K562 (cell line): ENCODE results near the gene IPO13. TPM values are rescaled to one million over a fixed set of nuclear protein-coding genes. Genes with fewer than 3 reads are reported as not detected.

Experiments
- CBX2 ChIP-seq: fragments of 200-600 bp; sonication (generic); IDR thresholded peaks from one replicate; pipeline ENCODE4 v1.6.1; 2012; ENCODE audit warnings: mild to moderate bottlenecking, low read length, inconsistent platforms; ENCODE audit not compliant: insufficient read depth, poor library complexity, severe bottlenecking
- CREM ChIP-seq: IDR thresholded peaks from 2 replicates; pipeline ENCODE4 v1.6.1; 2014; ENCODE audit warnings: antibody characterized with exemption, low read depth
- FOXK1 ChIP-seq: sonication (generic); formaldehyde crosslinking; IDR thresholded peaks from 2 replicates; pipeline ENCODE4 v1.8.0; 2022; ENCODE audit warnings: missing genetic modification reagents, mild to moderate bottlenecking, borderline replicate concordance
- HDGF ChIP-seq: fragments of 450-650 bp; IDR thresholded peaks from 2 replicates; pipeline ENCODE4 v1.6.1; 2016
- L3MBTL2 ChIP-seq: fragments of 450-650 bp; IDR thresholded peaks from 2 replicates; pipeline ENCODE4 v1.6.1; 2016; ENCODE audit warnings: mild to moderate bottlenecking, moderate library complexity
- NCOA2 ChIP-seq, 2 experiments: fragments of 450-650 bp; IDR thresholded peaks; 2 replicates each; pipeline ENCODE4 v1.6.1; 2018; ENCODE audit warnings: mild to moderate bottlenecking in 2 of 2, moderate library complexity in 1 of 2; ENCODE audit not compliant: partially characterized antibody in 2 of 2
- XRCC3 ChIP-seq: fragments of 450-650 bp; IDR thresholded peaks from 2 replicates; pipeline ENCODE4 v1.6.1; 2017; ENCODE audit warnings: mild to moderate bottlenecking, moderate library complexity
- ZC3H11A ChIP-seq: IDR thresholded peaks from 2 replicates; pipeline ENCODE4 v1.6.1; 2012; ENCODE audit warnings: low read depth, low read length, improper control_type of control experiment
- ZNF174 ChIP-seq: fragments of 250-450 bp; sonication (Bioruptor Pico); IDR thresholded peaks from 2 replicates; pipeline ENCODE4 v1.4.0; 2020; ENCODE audit warnings: mild to moderate bottlenecking
- ZNF76 ChIP-seq: fragments of 250-450 bp; sonication (Bioruptor Pico); IDR thresholded peaks from 2 replicates; pipeline ENCODE4 v1.4.0; 2020; ENCODE audit warnings: mild to moderate bottlenecking, moderate library complexity, borderline replicate concordance
- polyA plus RNA-seq, 8 experiments: library from polyadenylated mRNA; depleted of rRNA in 4 of 8; stranded (reverse) in 5 of 8; unstranded in 3 of 8; fragments of >200 nt; fragmentation: Nextera tagmentation in 2 of 8; fragmentation: Illumina TruSeq in 1 of 8; extraction: Ambion mirVana in 2 of 8; extraction: Trizol in 1 of 8; gene quantifications; 2 replicates each; pipeline versions ENCODE4 v1.2.1 to v1.2.3, GENCODE V29; 2011 to 2014; ENCODE audit warnings: inconsistent platforms in 1 of 8, missing spikeins in 1 of 8
- total RNA-seq, 7 experiments: library from RNA; depleted of rRNA in 6 of 7; stranded (reverse); fragments of >200 nt in 6 of 7; fragmentation: Illumina TruSeq in 2 of 7; extraction: Trizol in 2 of 7; gene quantifications; 2 replicates each; pipeline versions ENCODE4 v1.2.1 to v1.2.3, GENCODE V29; 2011 to 2021; ENCODE audit warnings: low replicate concordance in 1 of 7
- TF ChIP-seq, protein P1 (sequence below), 2 experiments: fragments of 450-650 bp; IDR thresholded peaks; 2 replicates each; pipeline ENCODE4 v1.6.1; 2016; ENCODE audit warnings: mild to moderate bottlenecking in 2 of 2, borderline replicate concordance in 1 of 2, low read depth in 1 of 2, moderate library complexity in 1 of 2
- TF ChIP-seq, protein P2 (sequence below): fragments of 450-650 bp; IDR thresholded peaks from 2 replicates; pipeline ENCODE4 v1.6.1; 2016; ENCODE audit warnings: borderline replicate concordance

The IPO13 gene
- total and polyA plus RNA-seq, 9 of the 15 experiments (the other 6 are each of a cell fraction or from before 2014, with no cell fraction given) = 7.0 to 30.8 (median 16.2) TPM

DNA sequence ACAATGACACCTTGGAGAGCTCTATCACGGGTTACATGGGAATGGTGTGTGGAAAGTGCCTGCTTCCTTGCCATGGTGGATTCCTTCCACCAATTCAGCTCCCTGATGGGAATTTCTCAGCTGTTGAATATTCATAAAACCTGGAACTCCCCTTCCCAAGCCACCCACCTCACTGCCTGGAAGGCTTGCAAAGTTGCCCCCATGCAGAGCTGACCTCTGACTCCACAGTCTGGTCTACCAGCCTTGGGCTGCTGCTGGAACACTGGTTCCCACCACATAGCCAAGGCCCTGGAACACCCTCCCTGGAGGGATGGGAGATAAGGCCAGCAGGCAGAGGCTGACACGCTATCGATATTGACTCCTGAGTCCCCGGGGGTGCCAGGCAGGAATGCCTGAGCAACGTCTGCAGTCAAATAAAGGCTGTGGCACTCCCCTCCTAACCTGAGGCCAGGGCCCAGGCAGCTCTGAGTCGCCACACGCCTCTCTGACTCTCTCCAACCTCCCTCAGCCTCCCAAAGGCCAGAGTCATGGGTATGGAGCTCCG lies 53.4 kb downstream of the IPO13 start (continued):
- TF ChIP-seq, protein P1, sequence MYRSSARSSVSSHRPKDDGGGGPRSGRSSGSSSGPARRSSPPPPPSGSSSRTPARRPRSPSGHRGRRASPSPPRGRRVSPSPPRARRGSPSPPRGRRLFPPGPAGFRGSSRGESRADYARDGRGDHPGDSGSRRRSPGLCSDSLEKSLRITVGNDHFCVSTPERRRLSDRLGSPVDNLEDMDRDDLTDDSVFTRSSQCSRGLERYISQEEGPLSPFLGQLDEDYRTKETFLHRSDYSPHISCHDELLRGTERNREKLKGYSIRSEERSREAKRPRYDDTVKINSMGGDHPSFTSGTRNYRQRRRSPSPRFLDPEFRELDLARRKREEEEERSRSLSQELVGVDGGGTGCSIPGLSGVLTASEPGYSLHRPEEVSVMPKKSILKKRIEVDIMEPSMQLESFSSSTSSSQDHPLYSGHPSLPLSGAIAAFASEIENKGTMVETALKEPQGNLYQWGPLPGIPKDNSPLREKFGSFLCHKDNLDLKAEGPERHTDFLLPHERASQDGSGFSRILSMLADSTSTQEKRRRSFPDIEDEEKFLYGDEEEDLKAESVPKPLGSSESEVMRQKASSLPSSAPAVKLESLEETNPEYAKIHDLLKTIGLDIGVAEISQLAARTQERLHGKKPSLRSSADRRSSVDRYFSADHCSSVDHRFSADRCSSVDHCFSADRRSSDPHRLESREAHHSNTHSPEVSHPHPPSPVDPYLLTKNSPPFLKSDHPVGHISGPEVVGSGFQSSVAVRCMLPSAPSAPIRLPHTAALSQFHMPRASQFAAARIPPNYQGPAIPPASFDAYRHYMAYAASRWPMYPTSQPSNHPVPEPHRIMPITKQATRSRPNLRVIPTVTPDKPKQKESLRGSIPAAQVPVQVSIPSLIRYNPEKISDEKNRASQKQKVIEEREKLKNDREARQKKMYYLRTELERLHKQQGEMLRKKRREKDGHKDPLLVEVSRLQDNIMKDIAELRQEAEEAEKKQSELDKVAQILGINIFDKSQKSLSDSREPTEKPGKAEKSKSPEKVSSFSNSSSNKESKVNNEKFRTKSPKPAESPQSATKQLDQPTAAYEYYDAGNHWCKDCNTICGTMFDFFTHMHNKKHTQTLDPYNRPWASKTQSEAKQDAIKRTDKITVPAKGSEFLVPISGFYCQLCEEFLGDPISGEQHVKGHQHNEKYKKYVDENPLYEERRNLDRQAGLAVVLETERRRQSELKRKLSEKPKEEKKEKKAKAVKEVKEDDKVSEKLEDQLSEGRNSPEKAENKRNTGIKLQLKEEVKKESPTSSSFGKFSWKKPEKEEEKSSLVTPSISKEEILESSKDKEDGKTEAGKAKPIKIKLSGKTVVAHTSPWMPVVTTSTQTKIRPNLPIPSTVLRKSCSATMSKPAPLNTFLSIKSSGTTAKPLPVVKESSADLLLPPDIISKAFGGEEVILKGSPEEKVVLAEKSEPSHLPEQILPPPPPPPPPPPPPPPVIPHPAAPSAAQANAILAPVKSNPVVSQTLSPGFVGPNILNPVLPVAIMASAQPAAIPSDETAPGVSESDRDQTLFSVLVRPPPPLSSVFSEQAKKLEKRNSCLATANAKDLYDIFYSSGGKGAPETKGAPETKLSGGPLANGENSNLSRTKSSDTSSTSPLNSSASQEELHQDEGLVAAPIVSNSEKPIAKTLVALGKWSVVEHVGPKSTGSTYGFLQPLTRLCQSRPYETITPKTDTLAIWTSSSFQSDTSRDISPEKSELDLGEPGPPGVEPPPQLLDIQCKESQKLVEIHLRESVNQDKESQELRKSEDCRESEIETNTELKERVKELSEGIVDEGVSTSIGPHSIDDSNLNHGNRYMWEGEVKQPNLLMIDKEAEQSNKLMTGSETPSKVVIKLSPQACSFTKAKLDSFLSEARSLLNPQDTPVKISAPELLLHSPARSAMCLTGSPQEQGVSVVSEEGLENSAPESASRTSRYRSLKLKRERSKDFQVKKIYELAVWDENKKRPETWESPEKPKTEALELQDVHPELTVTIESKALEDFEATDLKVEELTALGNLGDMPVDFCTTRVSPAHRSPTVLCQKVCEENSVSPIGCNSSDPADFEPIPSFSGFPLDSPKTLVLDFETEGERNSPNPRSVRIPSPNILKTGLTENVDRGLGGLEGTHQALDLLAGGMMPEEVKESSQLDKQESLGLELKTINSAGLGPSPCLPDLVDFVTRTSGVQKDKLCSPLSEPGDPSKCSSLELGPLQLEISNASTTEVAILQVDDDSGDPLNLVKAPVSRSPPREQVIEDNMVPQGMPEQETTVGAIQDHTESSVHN (IDR thresholded peaks at IDR 0.05; ENCODE audit: borderline replicate concordance in 1 of 2, low read depth in 1 of 2) = no peak
- TF ChIP-seq CBX2 (no peak), XRCC3 (no peak), ZNF174 (CRISPR knock-in tag) (no peak), L3MBTL2 (no peak), NCOA2 (IDR thresholded peaks at IDR 0.05; ENCODE audit: partially characterized antibody in 2 of 2) (no peak), ZNF76 (no peak), FOXK1 (CRISPR knock-in tag) (no peak), ZC3H11A (no peak), HDGF (no peak), CREM (no peak)
- TF ChIP-seq, protein P2, sequence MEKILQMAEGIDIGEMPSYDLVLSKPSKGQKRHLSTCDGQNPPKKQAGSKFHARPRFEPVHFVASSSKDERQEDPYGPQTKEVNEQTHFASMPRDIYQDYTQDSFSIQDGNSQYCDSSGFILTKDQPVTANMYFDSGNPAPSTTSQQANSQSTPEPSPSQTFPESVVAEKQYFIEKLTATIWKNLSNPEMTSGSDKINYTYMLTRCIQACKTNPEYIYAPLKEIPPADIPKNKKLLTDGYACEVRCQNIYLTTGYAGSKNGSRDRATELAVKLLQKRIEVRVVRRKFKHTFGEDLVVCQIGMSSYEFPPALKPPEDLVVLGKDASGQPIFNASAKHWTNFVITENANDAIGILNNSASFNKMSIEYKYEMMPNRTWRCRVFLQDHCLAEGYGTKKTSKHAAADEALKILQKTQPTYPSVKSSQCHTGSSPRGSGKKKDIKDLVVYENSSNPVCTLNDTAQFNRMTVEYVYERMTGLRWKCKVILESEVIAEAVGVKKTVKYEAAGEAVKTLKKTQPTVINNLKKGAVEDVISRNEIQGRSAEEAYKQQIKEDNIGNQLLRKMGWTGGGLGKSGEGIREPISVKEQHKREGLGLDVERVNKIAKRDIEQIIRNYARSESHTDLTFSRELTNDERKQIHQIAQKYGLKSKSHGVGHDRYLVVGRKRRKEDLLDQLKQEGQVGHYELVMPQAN = no peak
